Upper lobe of right lung (tissue), 1 donor: Measurements from ENCODE around the gene PEAK1. TPM values are rescaled to one million over a fixed set of nuclear protein-coding genes. Genes with fewer than 3 reads are reported as not detected.

Source experiments
- ATAC-seq: fragments of 200-7000 bp; cut with Tn5 transposase; one replicate; pipeline ENCODE4 v1.9.1; 2020; ENCODE audit warnings: mild to moderate bottlenecking, moderate library complexity
- DNase-seq: peaks from one replicate; pipeline ENCODE4 v3.0.0-alpha.2; 2020
- H3K27ac ChIP-seq: fragments of 200-600 bp; one replicate; pipeline ENCODE4 v1.8.0; 2022
- H3K27me3 ChIP-seq: fragments of 200-600 bp; one replicate; pipeline ENCODE4 v1.8.0; 2022; ENCODE audit warnings: mild to moderate bottlenecking
- H3K36me3 ChIP-seq: fragments of 200-600 bp; one replicate; pipeline ENCODE4 v1.8.0; 2022
- H3K4me1 ChIP-seq: fragments of 200-600 bp; one replicate; pipeline ENCODE4 v1.8.0; 2022
- H3K4me3 ChIP-seq: fragments of 200-600 bp; one replicate; pipeline ENCODE4 v1.8.0; 2022; ENCODE audit warnings: mild to moderate bottlenecking
- H3K9me3 ChIP-seq: fragments of 200-600 bp; one replicate; pipeline ENCODE4 v1.8.0; 2022
- CTCF ChIP-seq: fragments of 200-600 bp; IDR thresholded peaks from one replicate; pipeline ENCODE4 v1.8.0; 2022; ENCODE audit warnings: antibody characterized with exemption
- intact Hi-C: fragments of 100-400 bp; cut with DNase I; formaldehyde crosslinking; loops from one replicate; pipeline ENCODE4 v1.11.0; 2022
- total RNA-seq: library from RNA; stranded (reverse); fragmentation: NEBNext Ultra II Directional; extraction: Animal tissue kit (Norgen Biotek cat#: 25700); gene quantifications from one replicate; pipeline ENCODE4 v1.2.1, GENCODE V29; 2021
- donor health status: DM: no; HTN: yes; CAD: no; lungs with severe emphysema.

PEAK1 gene
- total RNA-seq, 1 donor from 2014 or later: 139 TPM

- TF ChIP-seq CTCF: no peak
- Histone ChIP-seq H3K27ac (no peak overlapping the region), H3K27me3 (no peaks in the 10 kb centered on the region), H3K4me3 (no peak overlapping the region), H3K9me3 (no peaks in the 10 kb centered on the region), H3K4me1 (peaks cover 39% of the 10 kb centered on the region), H3K36me3 (peaks cover 27% of the 10 kb centered on the region)
- intact Hi-C loops: no loop called here
- no peak for DNase-seq
- ATAC-seq: no peak
Measured at GRCh38 chr15:77459031-77459430, 39.1 kb upstream of the PEAK1 start.

GRCh38 chr15:77457905-77458265 is 38.0 kb upstream of the PEAK1 start:
- peaks cover 39% of the 10 kb centered on the region for H3K4me1 ChIP-seq
- DNase-seq (no peak), ATAC-seq (no peak)
- TF ChIP-seq CTCF: no peak
- no peaks in the 10 kb centered on the region for H3K27me3 ChIP-seq
- intact Hi-C loops: no loop called here
- peaks cover 17% of the 10 kb centered on the region for H3K36me3 ChIP-seq
- H3K27ac ChIP-seq: no peak overlapping the region
- no peak overlapping the region for H3K4me3 ChIP-seq
- no peaks in the 10 kb centered on the region for H3K9me3 ChIP-seq

- H3K27ac ChIP-seq: peak overlapping the region; percentile 8
- no peaks in the 10 kb centered on the region for H3K9me3 ChIP-seq
- no peaks in the 10 kb centered on the region for H3K27me3 ChIP-seq
- no peak overlapping the region for H3K4me3 ChIP-seq
- H3K4me1 ChIP-seq: peaks cover 39% of the 10 kb centered on the region
- H3K36me3 ChIP-seq: peaks cover 15% of the 10 kb centered on the region
- ATAC-seq: peak; percentile 9
- intact Hi-C loops: no loop called here
- no peak for TF ChIP-seq CTCF
- no peak for DNase-seq
Measured at GRCh38 chr15:77457191-77457904, 37.4 kb upstream of the PEAK1 start.

- no peak overlapping the region for H3K27ac ChIP-seq
- H3K27me3 ChIP-seq: no peaks in the 10 kb centered on the region
- no peaks in the 10 kb centered on the region for H3K9me3 ChIP-seq
- peaks cover 15% of the 10 kb centered on the region for H3K36me3 ChIP-seq
- H3K4me3 ChIP-seq: no peak overlapping the region
- intact Hi-C loops: no loop called here
- peaks cover 39% of the 10 kb centered on the region for H3K4me1 ChIP-seq
- ATAC-seq (peak; percentile 74), DNase-seq (no peak)
- TF ChIP-seq CTCF: no peak
Measured at GRCh38 chr15:77456746-77457145, 36.8 kb upstream of the PEAK1 start.

- Histone ChIP-seq H3K9me3 (no peaks in the 10 kb centered on the region), H3K27ac (peak overlapping the region; percentile 49), H3K27me3 (no peaks in the 10 kb centered on the region), H3K36me3 (peaks cover 15% of the 10 kb centered on the region), H3K4me3 (no peak overlapping the region), H3K4me1 (peaks cover 39% of the 10 kb centered on the region)
- TF ChIP-seq CTCF: no peak
- ATAC-seq (peak; percentile 35), DNase-seq (no peak)
- intact Hi-C loops: no loop called here
Measured at GRCh38 chr15:77455696-77456321, 35.9 kb upstream of the PEAK1 start.
